Subcutaneous adipose tissue (tissue), 4 donors: ENCODE results near the gene RPS25. TPM values are rescaled to one million over a fixed set of nuclear protein-coding genes. Genes with fewer than 3 reads are reported as not detected.

ENCODE experiments used
- CTCF ChIP-seq: fragments of 450-650 bp; IDR thresholded peaks from one replicate; pipeline ENCODE4 v1.5.1; 2016; ENCODE audit warnings: low read depth, mild to moderate bottlenecking, control low read depth, antibody characterized with exemption, moderate library complexity
- total RNA-seq, 4 donors: library from RNA; depleted of rRNA; stranded (reverse); fragments of >200 nt; gene quantifications; one replicate each; pipeline ENCODE4 v1.1.0, GENCODE V29; 2016

The RPS25 gene
- total RNA-seq, 4 donors from 2014 or later: 986 to 3,365 (median 1,501) TPM

- no peak for TF ChIP-seq CTCF
These were observed 38.4 kb upstream of the RPS25 start for GRCh38 chr11:119056421-119056999.

GRCh38 chr11:119055901-119056300, 37.8 kb upstream of the RPS25 start:
- no peak for TF ChIP-seq CTCF

- no peak for TF ChIP-seq CTCF
These were observed 36.3 kb upstream of the RPS25 start for GRCh38 chr11:119054418-119054817.

- no peak for TF ChIP-seq CTCF
These were observed 34.1 kb upstream of the RPS25 start for GRCh38 chr11:119052163-119052814.

GRCh38 chr11:119051440-119052162, 33.5 kb upstream of the RPS25 start:
- TF ChIP-seq CTCF: no peak

- TF ChIP-seq CTCF: no peak
These were observed 30.9 kb upstream of the RPS25 start for GRCh38 chr11:119049081-119049480.

- no peak for TF ChIP-seq CTCF
These were observed 30.5 kb upstream of the RPS25 start for GRCh38 chr11:119048644-119049043.
